RWPE1 (cell line): Measurements from ENCODE around the gene ENDOU.

ENCODE experiments used
- CTCF ChIA-PET: fragments of 350-600 bp; sonication (Branson Sonifier 250); formaldehyde crosslinking; extraction: SDS; loops from one replicate; lab custom pipeline; 2021; lab: Yijun Ruan, JAX
- POLR2A ChIA-PET: fragments of 400-600 bp; formaldehyde crosslinking; extraction: SDS; loops from one replicate; lab custom pipeline; 2020; ENCODE audit warnings: antibody characterized with exemption; ENCODE audit not compliant: low non-redundant PET; lab: Yijun Ruan, JAX
- DNase-seq: peaks from one replicate; pipeline ENCODE4 v3.0.0; 2012; ENCODE audit warnings: low spot score
- H3K27ac ChIP-seq: fragments of 450-650 bp; 2 replicates; pipeline ENCODE4 v1.5.1; 2017
- CTCF ChIP-seq: fragments of 450-650 bp; conservative IDR thresholded peaks from 2 replicates; pipeline ENCODE4 v1.5.1; 2017; ENCODE audit warnings: low read depth, mild to moderate bottlenecking

ENDOU gene

GRCh38 chr12:47750229-47750798 lies 25.0 kb upstream of the ENDOU start:
- ChIA-PET CTCF (no interaction called here), POLR2A (no interaction called here)
- no peak for TF ChIP-seq CTCF
- H3K27ac ChIP-seq: peak overlapping the region; percentile 93
- DNase-seq: no peak

GRCh38 chr12:47748899-47749298 lies 23.6 kb upstream of the ENDOU start:
- no peak overlapping the region for H3K27ac ChIP-seq
- POLR2A ChIA-PET: no interaction called here
- CTCF ChIA-PET: interaction anchor here (0.6 to 0.8 kb wide), 2 partner anchors 22 to 519 kb away, joined by 3 read pairs; no protein-coding TSS in a partner anchor
- no peak for TF ChIP-seq CTCF
- DNase-seq: no peak

GRCh38 chr12:47748507-47748828 lies 23.2 kb upstream of the ENDOU start:
- POLR2A ChIA-PET: no interaction called here

GRCh38 chr12:47747596-47748506 lies 22.6 kb upstream of the ENDOU start:
- DNase-seq: no peak
- H3K27ac ChIP-seq: no peak overlapping the region
- TF ChIP-seq CTCF: no peak
- POLR2A ChIA-PET: no interaction called here
- CTCF ChIA-PET: interaction anchor here (0.5 to 1.7 kb wide), 5 partner anchors 17 to 274 kb away, joined by 3 to 7 read pairs (median 3); partner anchors contain the start of gene SLC48A1

More at GRCh38 chr12:47748507-47748828, 23.2 kb upstream of the ENDOU start:
- CTCF ChIA-PET: interaction anchor here (0.5 to 0.8 kb wide), 3 partner anchors 21 to 519 kb away, joined by 3 read pairs; no protein-coding TSS in a partner anchor
- TF ChIP-seq CTCF: no peak
- no peak overlapping the region for H3K27ac ChIP-seq
- no peak for DNase-seq

- TF ChIP-seq CTCF: no peak
- DNase-seq: no peak
- ChIA-PET POLR2A (no interaction called here), CTCF (interaction anchor here (0.5 to 1.7 kb wide), 3 partner anchors 20 to 27 kb away, joined by 5 to 7 read pairs (median 5); partner anchors contain the start of gene SLC48A1)
- H3K27ac ChIP-seq: no peak overlapping the region
Measured at GRCh38 chr12:47747126-47747525, 21.8 kb upstream of the ENDOU start.

- CTCF ChIA-PET: interaction anchor here (0.5 to 1.7 kb wide), 4 partner anchors 21 to 302 kb away, joined by 3 to 7 read pairs (median 5); partner anchors contain the start of gene SLC48A1
- H3K27ac ChIP-seq: no peak overlapping the region
- no peak for DNase-seq
- no peak for TF ChIP-seq CTCF
- POLR2A ChIA-PET: no interaction called here
Measured at GRCh38 chr12:47746523-47746922, 21.2 kb upstream of the ENDOU start.
